ENCODE measurements around the gene OR2W1.

OR2W1 gene

GRCh38 chr6:28996844-28997510 lies 48.0 kb downstream of the OR2W1 start:
- no peak for DNase-seq

GRCh38 chr6:28995093-28995650 lies 49.8 kb downstream of the OR2W1 start:
- no peak for DNase-seq

All from NCI-H2227 treated with DMSO at 0.1 percent for 48 hours (cell line).